IMR-90 (cell line): Measurements from ENCODE around the gene PRDM15. TPM values are rescaled to one million over a fixed set of nuclear protein-coding genes. Genes with fewer than 3 reads are reported as not detected.

Experiments
- ATAC-seq: fragments of 200-7000 bp; cut with Tn5 transposase; 2 replicates; pipeline ENCODE4 v1.9.1; 2020; ENCODE audit warnings: low read depth, mild to moderate bottlenecking, moderate library complexity
- BruUV-seq: library from RNA; stranded (reverse); fragments of 400-500 nt; replicated peaks from 2 replicates; lab custom pipeline; 2021; lab: Mats Ljungman, UMichigan
- CTCF ChIA-PET: fragments of 300-600 bp; formaldehyde crosslinking; extraction: SDS; loops from one replicate; lab custom pipeline; 2021; ENCODE audit warnings: antibody characterized with exemption; lab: Yijun Ruan, JAX
- POLR2A ChIA-PET: fragments of 300-600 bp; sonication (Branson Sonifier 250); formaldehyde crosslinking; loops from one replicate; lab custom pipeline; 2022; ENCODE audit warnings: antibody characterized with exemption; ENCODE audit not compliant: unreplicated experiment; lab: Charles Lee
- DNase-seq: peaks from one replicate; pipeline ENCODE4 v3.0.0; 2013
- H2AFZ ChIP-seq: replicated peaks from 2 replicates; pipeline ENCODE3; 2013; ENCODE audit warnings: low read length, mild to moderate bottlenecking; ENCODE audit not compliant: poor library complexity
- H2AK5ac ChIP-seq: 2 replicates; pipeline ENCODE4 v1.6.1; 2013; ENCODE audit warnings: low read depth, low read length, inconsistent platforms
- H2AK9ac ChIP-seq: replicated peaks from 2 replicates; pipeline ENCODE3; 2013; ENCODE audit warnings: mild to moderate bottlenecking, low read depth, low read length, moderate library complexity; ENCODE audit not compliant: poor library complexity
- H2BK120ac ChIP-seq: 2 replicates; pipeline ENCODE4 v1.6.1; 2013; ENCODE audit warnings: low read depth, low read length, inconsistent platforms
- H2BK15ac ChIP-seq: 3 replicates; pipeline ENCODE4 v1.6.1; 2013; ENCODE audit warnings: low read depth, low read length, inconsistent platforms
- H2BK20ac ChIP-seq: 2 replicates; pipeline ENCODE4 v1.6.1; 2013; ENCODE audit warnings: low read depth, mild to moderate bottlenecking, inconsistent platforms, low read length, moderate library complexity
- H2BK5ac ChIP-seq: 2 replicates; pipeline ENCODE4 v1.6.1; 2013; ENCODE audit warnings: mild to moderate bottlenecking, low read depth, low read length, inconsistent platforms; ENCODE audit not compliant: poor library complexity, severe bottlenecking
- H3K14ac ChIP-seq: replicated peaks from 2 replicates; pipeline ENCODE4 v1.6.1; 2013; ENCODE audit warnings: low read depth, low read length, inconsistent platforms
- H3K18ac ChIP-seq: 2 replicates; pipeline ENCODE4 v1.6.1; 2013; ENCODE audit warnings: low read depth, low read length, control low read depth
- H3K23ac ChIP-seq: 2 replicates; pipeline ENCODE4 v1.6.1; 2013; ENCODE audit warnings: low read depth, low read length, inconsistent platforms
- H3K27ac ChIP-seq: 2 replicates; pipeline ENCODE4 v1.5.1; 2013; ENCODE audit warnings: mild to moderate bottlenecking, control low read depth, low read length; ENCODE audit not compliant: insufficient read depth
- H3K27me3 ChIP-seq: 2 replicates; pipeline ENCODE4 v1.6.1; 2013; ENCODE audit warnings: low read length; ENCODE audit not compliant: control insufficient read depth, insufficient read depth
- H3K36me3 ChIP-seq: 2 replicates; pipeline ENCODE4 v1.6.1; 2013; ENCODE audit warnings: low read length, mixed read lengths; ENCODE audit not compliant: control insufficient read depth, insufficient read depth
- H3K4ac ChIP-seq: 2 replicates; pipeline ENCODE4 v1.6.1; 2013; ENCODE audit warnings: low read depth, low read length, inconsistent platforms
- H3K4me1 ChIP-seq: 2 replicates; pipeline ENCODE4 v1.6.1; 2013; ENCODE audit warnings: low read length, mixed read lengths; ENCODE audit not compliant: control insufficient read depth, insufficient read depth
- H3K4me2 ChIP-seq: 2 replicates; pipeline ENCODE4 v1.6.1; 2013; ENCODE audit warnings: low read depth, mild to moderate bottlenecking, control low read depth, low read length, moderate library complexity
- H3K4me3 ChIP-seq: 2 replicates; pipeline ENCODE4 v1.5.1; 2013; ENCODE audit warnings: low read depth, mild to moderate bottlenecking, control low read depth, low read length, moderate library complexity; ENCODE audit not compliant: insufficient read depth
- H3K56ac ChIP-seq: 2 replicates; pipeline ENCODE4 v1.6.1; 2013; ENCODE audit warnings: low read length, inconsistent platforms; ENCODE audit not compliant: insufficient read depth; ENCODE audit errors: extremely low read depth
- H3K79me1 ChIP-seq, 2 experiments: 2 replicates each; pipeline ENCODE4 v1.6.1; 2013; ENCODE audit warnings: low read length in 2 of 2, inconsistent platforms in 1 of 2, low read depth in 1 of 2
- H3K9ac ChIP-seq: 2 replicates; pipeline ENCODE4 v1.6.1; 2013; ENCODE audit warnings: low read depth, low read length, control low read depth
- H3K9me1 ChIP-seq: 2 replicates; pipeline ENCODE4 v1.6.1; 2013; ENCODE audit warnings: low read length, inconsistent platforms; ENCODE audit not compliant: insufficient read depth
- H3K9me3 ChIP-seq: 2 replicates; pipeline ENCODE4 v1.6.1; 2013; ENCODE audit warnings: low read length; ENCODE audit not compliant: control insufficient read depth, insufficient read depth
- H4K20me1 ChIP-seq: 2 replicates; pipeline ENCODE4 v1.6.1; 2013; ENCODE audit warnings: low read length, inconsistent platforms; ENCODE audit not compliant: insufficient read depth
- H4K5ac ChIP-seq: 2 replicates; pipeline ENCODE4 v1.6.1; 2013; ENCODE audit warnings: mild to moderate bottlenecking, low read depth, low read length, control low read depth
- H4K8ac ChIP-seq, 2 experiments: 2 replicates each; pipeline ENCODE4 v1.6.1; 2013; ENCODE audit warnings: low read depth in 2 of 2, low read length in 2 of 2, control low read depth in 1 of 2, inconsistent platforms in 1 of 2
- H4K91ac ChIP-seq: 2 replicates; pipeline ENCODE4 v1.6.1; 2013; ENCODE audit warnings: low read depth, low read length, inconsistent platforms; ENCODE audit not compliant: insufficient read depth
- SMC3 ChIP-seq: fragments of 150-350 bp; IDR thresholded peaks from 2 replicates; pipeline ENCODE4 v1.6.1; 2016; ENCODE audit warnings: low read depth, mild to moderate bottlenecking, antibody characterized with exemption, low read length, moderate library complexity
- WGBS, 2 experiments: methylation state at CpG; one replicate each; pipeline versions ENCODE4 v1.1.5 to v1.1.7; 2013; ENCODE audit warnings: missing lambda C conversion rate in 2 of 2; ENCODE audit not compliant: insufficient read length in 1 of 2; ENCODE audit errors: extremely low coverage in 2 of 2; 5-methylcytosine and 5-hydroxymethylcytosine counted together
- dilution Hi-C: fragments of 300-500 bp; cut with HindIII; formaldehyde crosslinking; loops from one replicate; pipeline ENCODE4 v1.14.3; 2018; ENCODE audit warnings: low sequenced_read_pairs; ENCODE audit not compliant: unreplicated experiment
- in situ Hi-C: fragments of 300-500 bp; cut with MboI; formaldehyde crosslinking; loops from 3 replicates; pipeline ENCODE4 v1.14.3; 2019; ENCODE audit warnings: low sequenced_read_pairs, inconsistent platforms, mixed read lengths
- intact Hi-C: fragments of 100-400 bp; cut with micrococcal nuclease; formaldehyde crosslinking; loops from 2 replicates; pipeline ENCODE4 v1.10.0; 2022
- polyA plus RNA-seq, 3 experiments: library from polyadenylated mRNA; depleted of rRNA; stranded (reverse); fragments of >200 nt; gene quantifications; 2 replicates each; pipeline ENCODE4 v1.2.3, GENCODE V29; 2012; ENCODE audit warnings: low replicate concordance in 1 of 3
- total RNA-seq: library from RNA; depleted of rRNA; stranded (reverse); fragments of >200 nt; gene quantifications from 2 replicates; pipeline ENCODE4 v1.2.3, GENCODE V29; 2012
- TF ChIP-seq, protein P1 (sequence below): fragments of 150-350 bp; IDR thresholded peaks from 2 replicates; pipeline ENCODE4 v1.6.1; 2017; ENCODE audit warnings: mild to moderate bottlenecking, antibody characterized with exemption, low read length, low read depth

Gene PRDM15
- total and polyA plus RNA-seq, 2 of the 4 experiments (the other 2 are of a cell fraction), result 7.3 to 8.8 TPM

DNA sequence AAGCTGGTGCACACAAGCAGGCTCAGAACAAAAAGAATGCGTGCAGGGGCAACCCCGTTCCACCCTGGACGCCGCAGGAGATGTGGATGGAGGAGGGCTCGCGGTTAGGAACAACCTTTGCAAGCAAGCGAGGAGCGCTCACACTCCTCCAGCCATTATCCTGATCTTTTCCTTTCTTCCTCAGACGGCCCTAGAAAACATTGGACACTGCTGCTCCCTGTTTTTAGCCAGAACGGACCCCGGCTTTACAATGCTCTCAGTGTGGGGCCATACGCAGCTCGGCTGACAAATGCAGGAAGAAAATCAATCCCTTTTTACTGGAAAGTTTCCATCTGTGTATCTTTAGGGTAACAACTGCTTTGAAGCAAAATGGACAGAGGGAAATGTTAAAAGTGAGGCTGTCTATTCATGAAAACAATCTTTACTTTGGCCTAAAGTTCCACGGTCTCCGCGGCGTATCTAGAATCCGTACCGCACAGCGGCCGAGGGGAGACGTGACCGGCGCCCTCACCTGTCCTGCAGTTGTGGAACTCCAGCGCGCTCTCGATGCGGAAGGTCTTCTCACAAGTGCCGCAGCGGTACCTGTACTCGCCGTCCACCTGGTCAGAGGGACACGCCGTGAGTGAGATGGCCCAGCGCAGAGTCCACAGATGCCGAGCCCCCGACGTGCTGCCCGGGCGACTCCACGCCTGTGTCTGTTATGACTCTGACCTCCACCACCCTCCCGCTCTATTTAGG lies 44.0 kb downstream of the PRDM15 start (continued):
- TF ChIP-seq SMC3, result no peak

DNA sequence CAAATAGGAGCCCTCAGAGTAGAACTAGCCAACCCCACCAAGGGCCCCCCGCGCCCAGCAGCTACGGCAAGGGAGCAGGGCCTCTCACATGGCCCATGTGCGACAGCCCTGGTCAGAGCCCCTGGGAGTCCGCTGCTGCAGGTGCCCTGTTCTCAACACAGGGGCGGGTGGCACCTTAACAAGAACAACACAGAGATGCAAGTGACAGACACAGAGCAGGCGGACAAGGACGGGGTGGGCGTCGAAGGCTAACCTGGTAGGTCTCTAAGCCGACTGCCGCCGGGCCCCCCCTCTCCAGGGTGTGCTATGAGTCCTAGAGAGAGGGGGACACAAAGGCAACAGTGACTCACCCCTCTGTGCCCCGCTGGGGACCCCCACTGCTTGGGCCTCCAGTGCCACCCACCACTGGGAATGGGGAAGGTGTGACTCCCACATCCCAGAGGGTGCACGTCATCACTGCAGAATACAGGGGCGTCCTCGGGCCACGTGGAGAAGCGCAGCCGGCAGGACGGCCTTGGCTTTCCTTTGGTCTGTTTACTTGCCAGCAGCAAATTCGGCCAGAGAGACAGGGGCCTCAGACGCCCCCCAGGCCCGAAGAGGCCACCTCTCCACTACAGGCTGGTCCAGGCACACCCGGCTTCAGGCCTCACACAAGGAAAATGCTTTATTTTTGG lies 44.8 kb downstream of the PRDM15 start:
- no peak overlapping the region for H4K5ac ChIP-seq
- H3K9me1 ChIP-seq, result peaks cover 7% of the 10 kb centered on the region
- H2AFZ ChIP-seq, result no peak overlapping the region
- no peak overlapping the region for H3K23ac ChIP-seq
- no peak overlapping the region for H3K4ac ChIP-seq
- TF ChIP-seq, protein P1, sequence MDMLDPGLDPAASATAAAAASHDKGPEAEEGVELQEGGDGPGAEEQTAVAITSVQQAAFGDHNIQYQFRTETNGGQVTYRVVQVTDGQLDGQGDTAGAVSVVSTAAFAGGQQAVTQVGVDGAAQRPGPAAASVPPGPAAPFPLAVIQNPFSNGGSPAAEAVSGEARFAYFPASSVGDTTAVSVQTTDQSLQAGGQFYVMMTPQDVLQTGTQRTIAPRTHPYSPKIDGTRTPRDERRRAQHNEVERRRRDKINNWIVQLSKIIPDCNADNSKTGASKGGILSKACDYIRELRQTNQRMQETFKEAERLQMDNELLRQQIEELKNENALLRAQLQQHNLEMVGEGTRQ, result no peak
- no peak overlapping the region for H4K91ac ChIP-seq
- no peak overlapping the region for H3K4me2 ChIP-seq
- no peaks in the 10 kb centered on the region for H4K20me1 ChIP-seq
- peaks cover 0 to 7% of the 10 kb centered on the region in 2 experiments; a peak in 2 of 4 replicates for H3K79me1 ChIP-seq
- no peak for DNase-seq
- CTCF ChIA-PET, result no interaction called here
- in situ Hi-C loops (no loop called here), dilution Hi-C loops (no loop called here), intact Hi-C loops (no loop called here)
- POLR2A ChIA-PET, result no interaction called here
- peaks cover 22% of the 10 kb centered on the region for H3K36me3 ChIP-seq
- H3K56ac ChIP-seq, result no peak overlapping the region
- no peak overlapping the region for H3K9ac ChIP-seq
- no peak overlapping the region for H4K8ac ChIP-seq
- H2BK120ac ChIP-seq, result no peak overlapping the region
- H2AK5ac ChIP-seq, result no peak overlapping the region
- H3K27ac ChIP-seq, result no peak overlapping the region
- WGBS, 2 experiments, result 94% methylated on average over 3 of the region's 25 CpGs; no CpG with 5 or more reads in 1 of the 2 experiments
- H3K4me1 ChIP-seq, result no peaks in the 10 kb centered on the region
- no peak overlapping the region for H2BK5ac ChIP-seq
- H3K14ac ChIP-seq, result no peak overlapping the region
- H3K9me3 ChIP-seq, result no peaks in the 10 kb centered on the region
- no peak overlapping the region for H2BK20ac ChIP-seq
- no peak for ATAC-seq
- no TSS peak for BruUV-seq
- no peak overlapping the region for H2AK9ac ChIP-seq
- H3K27me3 ChIP-seq, result no peaks in the 10 kb centered on the region
- no peak overlapping the region for H3K18ac ChIP-seq
- no peak overlapping the region for H2BK15ac ChIP-seq
- no peak overlapping the region for H3K4me3 ChIP-seq
